ENCODE data around the gene MCOLN2. TPM values are rescaled to one million over a fixed set of nuclear protein-coding genes. Genes with fewer than 3 reads are reported as not detected.
A peak's percentile ranks its signal among the peaks of the same experiment; 100 is the strongest.

Gene MCOLN2
- total RNA-seq, 1 experiment from 2014 or later: not detected

DNA sequence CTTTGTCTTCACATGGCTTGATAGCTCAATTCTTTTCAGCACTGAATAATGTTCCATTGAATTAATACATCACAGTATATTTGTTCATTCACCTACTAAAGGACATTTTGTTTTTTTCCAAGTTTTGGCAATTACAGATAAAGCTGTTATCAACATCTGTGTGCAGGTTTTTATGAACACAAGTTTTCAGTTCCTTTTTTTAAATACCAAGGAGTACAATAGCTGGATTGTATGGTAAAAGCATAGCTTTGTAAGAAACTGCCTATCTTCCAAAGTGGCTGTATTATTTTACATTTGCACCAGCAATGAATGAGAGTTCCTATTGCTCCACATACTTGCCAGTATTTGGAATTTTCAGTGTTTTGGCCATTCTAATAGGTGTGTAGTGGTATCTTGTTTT is 4.8 kb upstream of the MCOLN2 start:
- Histone ChIP-seq H3K9me3 (ENCODE audit: insufficient read depth, low read depth) (no peaks in the 10 kb centered on the region; the same call in 1 of the 2 replicates), H3F3A (ENCODE audit: insufficient read depth, low read depth) (no peaks in the 10 kb centered on the region), H3K36me3 (ENCODE audit: low read depth) (no peaks in the 10 kb centered on the region), H3K79me2 (ENCODE audit: low read depth) (no peaks in the 10 kb centered on the region), H3K4me2 (no peak overlapping the region), H3K9me2 (ENCODE audit: insufficient read depth) (no peaks in the 10 kb centered on the region), H3K4me1 (replicated peaks; ENCODE audit: insufficient read depth) (peaks cover under 1% of the 10 kb centered on the region; the same call in 1 of the 2 replicates), H4K20me1 (ENCODE audit: insufficient read depth) (no peaks in the 10 kb centered on the region), H3K27me3 (ENCODE audit: insufficient read depth, low read depth) (peaks cover 17% of the 10 kb centered on the region), H2AFZ (no peak overlapping the region), H3K27ac (no peak overlapping the region), H3K4me3 (no peak overlapping the region)
- BruUV-seq (replicated peaks): no TSS peak
- ChIA-PET CTCF (no interaction called here), POLR2A (ENCODE audit: unreplicated experiment) (no interaction called here)
- intact Hi-C loops (cut with micrococcal nuclease; ENCODE audit: unreplicated experiment): no loop called here
- TF ChIP-seq EZH2 (IDR thresholded peaks at IDR 0.05; ENCODE audit: low read depth): no peak
- TF ChIP-seq, protein P1, sequence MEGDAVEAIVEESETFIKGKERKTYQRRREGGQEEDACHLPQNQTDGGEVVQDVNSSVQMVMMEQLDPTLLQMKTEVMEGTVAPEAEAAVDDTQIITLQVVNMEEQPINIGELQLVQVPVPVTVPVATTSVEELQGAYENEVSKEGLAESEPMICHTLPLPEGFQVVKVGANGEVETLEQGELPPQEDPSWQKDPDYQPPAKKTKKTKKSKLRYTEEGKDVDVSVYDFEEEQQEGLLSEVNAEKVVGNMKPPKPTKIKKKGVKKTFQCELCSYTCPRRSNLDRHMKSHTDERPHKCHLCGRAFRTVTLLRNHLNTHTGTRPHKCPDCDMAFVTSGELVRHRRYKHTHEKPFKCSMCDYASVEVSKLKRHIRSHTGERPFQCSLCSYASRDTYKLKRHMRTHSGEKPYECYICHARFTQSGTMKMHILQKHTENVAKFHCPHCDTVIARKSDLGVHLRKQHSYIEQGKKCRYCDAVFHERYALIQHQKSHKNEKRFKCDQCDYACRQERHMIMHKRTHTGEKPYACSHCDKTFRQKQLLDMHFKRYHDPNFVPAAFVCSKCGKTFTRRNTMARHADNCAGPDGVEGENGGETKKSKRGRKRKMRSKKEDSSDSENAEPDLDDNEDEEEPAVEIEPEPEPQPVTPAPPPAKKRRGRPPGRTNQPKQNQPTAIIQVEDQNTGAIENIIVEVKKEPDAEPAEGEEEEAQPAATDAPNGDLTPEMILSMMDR (conservative IDR thresholded peaks at IDR 0.05): no peak
- no peak for DNase-seq

DNA sequence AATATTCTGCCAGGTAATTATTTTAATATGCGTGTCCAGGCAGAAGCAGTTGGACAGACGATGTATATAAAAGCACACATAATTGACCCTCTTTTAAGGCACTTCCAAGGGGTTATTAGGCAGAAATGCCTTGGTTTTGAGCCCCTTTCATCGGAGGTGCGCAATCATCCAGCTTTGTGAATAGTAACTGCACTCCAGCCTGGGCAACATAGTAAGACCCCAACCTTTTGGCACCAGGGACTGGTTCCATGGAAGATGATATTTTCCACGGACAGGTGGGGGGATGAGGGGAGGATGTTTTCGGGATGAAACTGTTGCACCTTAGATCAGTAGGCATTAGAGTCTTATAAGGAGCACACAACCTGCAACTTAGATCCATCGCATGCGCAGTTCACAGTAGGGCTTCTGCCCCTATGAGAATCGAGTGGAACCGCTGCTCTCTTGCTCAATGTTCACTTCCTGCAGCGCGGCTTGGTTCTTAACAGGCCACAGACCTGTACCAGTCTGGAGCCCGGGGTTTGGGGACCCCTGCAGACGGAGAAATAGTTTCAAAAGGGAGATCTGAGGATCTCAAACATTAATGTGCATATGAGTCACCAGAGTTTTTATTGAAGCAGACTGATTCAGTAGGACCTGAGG is 1.8 kb upstream of the MCOLN2 start:
- H3K9me3 ChIP-seq (ENCODE audit: insufficient read depth, low read depth): no peaks in the 10 kb centered on the region
- no peak overlapping the region for H2AFZ ChIP-seq
- H3K4me3 ChIP-seq: no peak overlapping the region
- DNase-seq: no peak
- no peaks in the 10 kb centered on the region for H3K79me2 ChIP-seq (ENCODE audit: low read depth)
- no peak overlapping the region for H3K27ac ChIP-seq
- H3K4me1 ChIP-seq (replicated peaks; ENCODE audit: insufficient read depth): peaks cover 5% of the 10 kb centered on the region; the same call in 1 of the 2 replicates
- CTCF ChIA-PET: no interaction called here
- no TSS peak for BruUV-seq (replicated peaks)
- POLR2A ChIA-PET (ENCODE audit: unreplicated experiment): no interaction called here
- no peaks in the 10 kb centered on the region for H4K20me1 ChIP-seq (ENCODE audit: insufficient read depth)
- no peak overlapping the region for H3K4me2 ChIP-seq
- H3F3A ChIP-seq (ENCODE audit: insufficient read depth, low read depth): no peaks in the 10 kb centered on the region
- intact Hi-C loops (cut with micrococcal nuclease; ENCODE audit: unreplicated experiment): no loop called here
- H3K27me3 ChIP-seq (ENCODE audit: insufficient read depth, low read depth): peaks cover 21% of the 10 kb centered on the region
- no peaks in the 10 kb centered on the region for H3K9me2 ChIP-seq (ENCODE audit: insufficient read depth)
- H3K36me3 ChIP-seq (ENCODE audit: low read depth): no peaks in the 10 kb centered on the region
- TF ChIP-seq EZH2 (IDR thresholded peaks at IDR 0.05; ENCODE audit: low read depth): no peak

DNA sequence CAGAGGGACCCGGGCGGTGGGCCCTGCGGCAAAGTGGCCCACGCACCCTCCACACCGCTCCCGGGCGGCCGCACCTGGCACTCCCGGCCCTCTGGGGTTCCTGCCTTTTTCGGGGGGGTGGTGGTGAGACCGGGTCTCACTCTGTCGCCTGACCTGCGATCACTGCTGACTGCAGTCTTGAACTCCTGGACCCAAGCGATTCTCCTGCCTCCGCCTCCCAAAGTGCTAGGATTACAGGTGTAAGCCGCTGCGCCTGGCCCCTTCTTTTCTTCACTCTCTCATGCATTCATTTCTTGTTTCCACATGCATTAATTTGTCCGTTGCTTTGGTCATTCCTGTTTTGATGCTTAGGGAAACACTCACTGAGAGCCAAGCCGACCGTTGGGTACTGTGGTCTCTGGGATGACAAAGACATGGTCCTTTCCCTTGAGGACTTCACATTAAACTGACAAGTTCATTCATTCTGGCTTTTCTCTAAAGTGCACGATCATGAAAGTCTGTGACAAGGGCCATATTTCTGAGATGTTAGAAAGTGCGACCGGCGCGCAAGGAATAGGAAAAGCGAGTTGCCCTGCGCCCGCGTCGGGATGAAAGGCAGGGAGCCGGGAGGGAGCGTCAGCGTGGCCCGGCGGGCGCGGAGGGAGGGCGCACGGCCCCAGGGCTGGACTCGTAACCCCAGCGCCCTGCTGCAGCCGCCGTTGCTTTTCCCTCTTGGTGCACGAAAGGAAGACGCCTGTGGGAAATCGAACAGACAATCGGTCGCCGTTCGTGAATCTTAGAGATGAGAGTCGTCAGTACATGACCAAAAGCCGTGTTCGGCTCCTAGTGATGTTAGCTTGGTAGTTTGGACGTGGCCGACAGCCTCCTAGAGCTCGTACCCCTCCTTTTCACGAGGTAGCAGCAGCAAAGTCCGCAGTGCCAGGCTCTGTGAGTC is 1.0 kb upstream of the MCOLN2 start:
- H3K4me2 ChIP-seq: peak overlapping the region; percentile 100
- peaks cover 5% of the 10 kb centered on the region; the same call in 1 of the 2 replicates for H3K4me1 ChIP-seq (replicated peaks; ENCODE audit: insufficient read depth)
- ChIA-PET CTCF (no interaction called here), POLR2A (ENCODE audit: unreplicated experiment) (no interaction called here)
- no peaks in the 10 kb centered on the region for H3K9me3 ChIP-seq (ENCODE audit: insufficient read depth, low read depth)
- BruUV-seq (replicated peaks): no TSS peak
- no peak for DNase-seq
- H2AFZ ChIP-seq: peak overlapping the region; percentile 96; the same call in 1 of the 2 replicates
- TF ChIP-seq, protein P1 (conservative IDR thresholded peaks at IDR 0.05): no peak
- no peak for TF ChIP-seq EZH2 (IDR thresholded peaks at IDR 0.05; ENCODE audit: low read depth)
- no peak overlapping the region for H3K27ac ChIP-seq
- no peaks in the 10 kb centered on the region for H3F3A ChIP-seq (ENCODE audit: insufficient read depth, low read depth)
- H3K4me3 ChIP-seq: peak overlapping the region; percentile 91; the same call in 1 of the 2 replicates
- H3K79me2 ChIP-seq (ENCODE audit: low read depth): no peaks in the 10 kb centered on the region
- no peaks in the 10 kb centered on the region for H3K36me3 ChIP-seq (ENCODE audit: low read depth)
- intact Hi-C loops (cut with micrococcal nuclease; ENCODE audit: unreplicated experiment): no loop called here
- peaks cover 21% of the 10 kb centered on the region for H3K27me3 ChIP-seq (ENCODE audit: insufficient read depth, low read depth)
- no peaks in the 10 kb centered on the region for H4K20me1 ChIP-seq (ENCODE audit: insufficient read depth)
- no peaks in the 10 kb centered on the region for H3K9me2 ChIP-seq (ENCODE audit: insufficient read depth)

All from PC-9 (cell line).